A673 (cell line): ENCODE results near the gene ZNF8.

Experiments
- CTCF ChIP-seq: fragments of 300-800, 200-600 bp; sonication (generic); conservative IDR thresholded peaks from 2 replicates; pipeline ENCODE4 v1.5.1; 2017; ENCODE audit warnings: low read depth, mild to moderate bottlenecking, antibody characterized with exemption, low read length, moderate library complexity, mixed read lengths
- EZH2 ChIP-seq: fragments of 200-600 bp; sonication (generic); IDR thresholded peaks from 2 replicates; pipeline ENCODE4 v1.6.1; 2017; ENCODE audit warnings: borderline replicate concordance, low read depth, mild to moderate bottlenecking, mixed read lengths, antibody characterized with exemption, low read length; ENCODE audit not compliant: poor library complexity, severe bottlenecking

GRCh38 chr19:58330458-58330857, 51.7 kb downstream of the ZNF8 start:
- TF ChIP-seq EZH2 (no peak), CTCF (no peak)
